ENCODE data around the gene PEMT.

The PEMT gene

DNA sequence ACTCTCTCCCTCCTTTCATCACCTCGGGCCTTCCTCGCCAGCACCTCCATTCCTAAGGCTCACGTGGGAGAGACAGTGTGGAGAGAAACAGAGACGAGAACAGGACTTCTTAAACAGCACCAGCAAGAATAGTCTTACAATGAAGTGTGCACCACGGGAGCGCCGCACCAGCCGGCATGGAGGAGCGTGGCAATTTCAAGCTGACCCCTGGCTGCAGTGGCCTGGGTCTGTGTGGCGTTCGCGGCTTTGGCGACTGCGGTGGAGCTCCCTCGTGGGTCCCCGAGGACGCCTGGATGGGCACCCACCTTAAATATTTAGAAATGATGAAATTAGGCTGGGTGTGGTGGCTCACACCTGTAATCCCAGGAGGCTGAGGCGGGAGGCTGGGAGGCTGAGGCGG lies 135.3 kb downstream of the PEMT start:
- DNase-seq (ENCODE audit: low read depth in 4 of 4, low spot score in 1 of 4) = no peak
